SU-DHL-6 (cell line): ENCODE data around the gene MPPE1.
"Not testable (repeated sequence)": the region's sequence is repeated elsewhere in the genome, so short reads cannot be mapped to it uniquely, and the experiment has no call there.

Source experiments
- CTCF ChIP-seq: fragments of 200-600 bp; sonication (generic); IDR thresholded peaks from one replicate; pipeline ENCODE4 v1.5.1; 2017; ENCODE audit warnings: antibody characterized with exemption, mild to moderate bottlenecking, low read length, moderate library complexity; ENCODE audit not compliant: insufficient read depth, poor library complexity, severe bottlenecking
- EZH2phosphoT487 ChIP-seq: fragments of 200-600 bp; sonication (generic), shearing (Covaris generic); conservative IDR thresholded peaks from 2 replicates; pipeline ENCODE4 v1.6.1; 2018; ENCODE audit warnings: mild to moderate bottlenecking, antibody characterized with exemption, low read length, moderate library complexity, mixed read lengths

- TF ChIP-seq CTCF, EZH2phosphoT487: not testable (repeated sequence)
Observed at GRCh38 chr18:11945834-11946659, 37.9 kb upstream of the MPPE1 start.
